ENCODE data around the gene GDI2.

GRCh38 chr10:5719546-5719945, 93.7 kb downstream of the GDI2 start:
- TF ChIP-seq, protein P1, sequence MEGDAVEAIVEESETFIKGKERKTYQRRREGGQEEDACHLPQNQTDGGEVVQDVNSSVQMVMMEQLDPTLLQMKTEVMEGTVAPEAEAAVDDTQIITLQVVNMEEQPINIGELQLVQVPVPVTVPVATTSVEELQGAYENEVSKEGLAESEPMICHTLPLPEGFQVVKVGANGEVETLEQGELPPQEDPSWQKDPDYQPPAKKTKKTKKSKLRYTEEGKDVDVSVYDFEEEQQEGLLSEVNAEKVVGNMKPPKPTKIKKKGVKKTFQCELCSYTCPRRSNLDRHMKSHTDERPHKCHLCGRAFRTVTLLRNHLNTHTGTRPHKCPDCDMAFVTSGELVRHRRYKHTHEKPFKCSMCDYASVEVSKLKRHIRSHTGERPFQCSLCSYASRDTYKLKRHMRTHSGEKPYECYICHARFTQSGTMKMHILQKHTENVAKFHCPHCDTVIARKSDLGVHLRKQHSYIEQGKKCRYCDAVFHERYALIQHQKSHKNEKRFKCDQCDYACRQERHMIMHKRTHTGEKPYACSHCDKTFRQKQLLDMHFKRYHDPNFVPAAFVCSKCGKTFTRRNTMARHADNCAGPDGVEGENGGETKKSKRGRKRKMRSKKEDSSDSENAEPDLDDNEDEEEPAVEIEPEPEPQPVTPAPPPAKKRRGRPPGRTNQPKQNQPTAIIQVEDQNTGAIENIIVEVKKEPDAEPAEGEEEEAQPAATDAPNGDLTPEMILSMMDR (IDR thresholded peaks at IDR 0.05): no peak
- TF ChIP-seq POLR2A (IDR thresholded peaks at IDR 0.05): no peak

All from lower leg skin (tissue), 3 donors.